Measurements from ENCODE around the gene AMIGO2.

Gene AMIGO2

GRCh38 chr12:47028981-47029708 is 50.6 kb downstream of the AMIGO2 start:
- no peak for DNase-seq

- DNase-seq = no peak
These were observed 51.6 kb downstream of the AMIGO2 start for GRCh38 chr12:47028186-47028585.

Data from NCI-H69 (cell line).